GM19035 (cell line): Measurements from ENCODE around the gene SLC41A3.

ENCODE experiments used
- ATAC-seq: cut with Tn5 transposase; IDR thresholded peaks from one replicate; pipeline ENCODE4 v1.9.1; 2021; ENCODE audit not compliant: unreplicated experiment

The SLC41A3 gene

GRCh38 chr3:126083913-126084767 is at the start of gene SLC41A3:
Gene SLC41A3, minus strand, starts transcription at chr3:126084124. Its CDS starts 15,905 bp downstream, at chr3:126068219.
- ATAC-seq, result peak; percentile 97

GRCh38 chr3:126133606-126134005 is 49.7 kb upstream of the SLC41A3 start:
- ATAC-seq, result no peak

GRCh38 chr3:126132751-126133511 is 49.0 kb upstream of the SLC41A3 start:
- no peak for ATAC-seq

GRCh38 chr3:126131881-126132750 is 48.2 kb upstream of the SLC41A3 start:
- no peak for ATAC-seq

GRCh38 chr3:126130981-126131745 is 47.2 kb upstream of the SLC41A3 start:
- no peak for ATAC-seq

GRCh38 chr3:126130081-126130855 is 46.3 kb upstream of the SLC41A3 start:
- ATAC-seq, result no peak

- ATAC-seq, result no peak
Measured at GRCh38 chr3:126129398-126129891, 45.5 kb upstream of the SLC41A3 start.

GRCh38 chr3:126128504-126129397 is 44.8 kb upstream of the SLC41A3 start:
- no peak for ATAC-seq

- ATAC-seq, result no peak
Measured at GRCh38 chr3:126127904-126128303, 44.0 kb upstream of the SLC41A3 start.

- ATAC-seq, result no peak
Measured at GRCh38 chr3:126127452-126127851, 43.5 kb upstream of the SLC41A3 start.

- no peak for ATAC-seq
Measured at GRCh38 chr3:126126811-126127431, 43.0 kb upstream of the SLC41A3 start.

- ATAC-seq, result no peak
Measured at GRCh38 chr3:126126286-126126685, 42.4 kb upstream of the SLC41A3 start.

GRCh38 chr3:126125781-126126251 is 41.9 kb upstream of the SLC41A3 start:
- ATAC-seq, result no peak

GRCh38 chr3:126125341-126125740 is 41.4 kb upstream of the SLC41A3 start:
- ATAC-seq, result no peak

- no peak for ATAC-seq
Measured at GRCh38 chr3:126124896-126125295, 41.0 kb upstream of the SLC41A3 start.

GRCh38 chr3:126124148-126124868 is 40.4 kb upstream of the SLC41A3 start:
- no peak for ATAC-seq

GRCh38 chr3:126121632-126122031 is 37.7 kb upstream of the SLC41A3 start:
- ATAC-seq, result no peak
